NCI-H345 treated with DMSO at 0.1 percent for 48 hours (cell line): ENCODE measurements around the gene DDAH1.
"Not testable (repeated sequence)": the region's sequence is repeated elsewhere in the genome, so short reads cannot be mapped to it uniquely, and the experiment has no call there.

Source experiments
- DNase-seq: peaks from one replicate; lab custom pipeline; 2025; ENCODE audit not compliant: unreplicated experiment; lab: John Stamatoyannopoulos, UW

DDAH1 gene

GRCh38 chr1:85471558-85471957 is 6.6 kb upstream of the DDAH1 start:
- DNase-seq = no peak

GRCh38 chr1:85470130-85470529 is 5.2 kb upstream of the DDAH1 start:
- DNase-seq = not testable (repeated sequence)

- no peak for DNase-seq
These were observed 3.1 kb upstream of the DDAH1 start for GRCh38 chr1:85467929-85468540.

- DNase-seq = no peak
These were observed 2.1 kb upstream of the DDAH1 start for GRCh38 chr1:85467036-85467435.

GRCh38 chr1:85465786-85466134 is 801 bp upstream of the DDAH1 start:
- DNase-seq = no peak

- peak; percentile 43 for DNase-seq
These were observed 361 bp downstream of the DDAH1 start for GRCh38 chr1:85464497-85465098.

GRCh38 chr1:85463731-85464496 is 1.0 kb downstream of the DDAH1 start:
- peak; percentile 40 for DNase-seq

GRCh38 chr1:85462931-85463649 is 1.9 kb downstream of the DDAH1 start:
- DNase-seq = no peak

GRCh38 chr1:85461216-85461918 is 3.6 kb downstream of the DDAH1 start:
- DNase-seq = no peak

GRCh38 chr1:85460555-85461088 is 4.3 kb downstream of the DDAH1 start:
- no peak for DNase-seq

- DNase-seq = no peak
These were observed 5.7 kb downstream of the DDAH1 start for GRCh38 chr1:85459290-85459689.

- DNase-seq = no peak
These were observed 10.7 kb downstream of the DDAH1 start for GRCh38 chr1:85454214-85454613.

GRCh38 chr1:85453640-85454194 is 11.2 kb downstream of the DDAH1 start:
- DNase-seq = no peak

GRCh38 chr1:85452948-85453347 is 12.0 kb downstream of the DDAH1 start:
- DNase-seq = no peak

- DNase-seq = no peak
These were observed 13.6 kb downstream of the DDAH1 start for GRCh38 chr1:85451236-85451830.

- no peak for DNase-seq
These were observed 14.1 kb downstream of the DDAH1 start for GRCh38 chr1:85450832-85451231.

GRCh38 chr1:85449356-85449755 is 15.6 kb downstream of the DDAH1 start:
- no peak for DNase-seq

GRCh38 chr1:85448358-85448757 is 16.6 kb downstream of the DDAH1 start:
- no peak for DNase-seq

GRCh38 chr1:85447006-85447943 is 17.7 kb downstream of the DDAH1 start:
- DNase-seq = no peak
